ENCODE data around the gene FLOT1.
A peak's percentile ranks its signal among the peaks of the same experiment; 100 is the strongest.

Gene FLOT1

DNA sequence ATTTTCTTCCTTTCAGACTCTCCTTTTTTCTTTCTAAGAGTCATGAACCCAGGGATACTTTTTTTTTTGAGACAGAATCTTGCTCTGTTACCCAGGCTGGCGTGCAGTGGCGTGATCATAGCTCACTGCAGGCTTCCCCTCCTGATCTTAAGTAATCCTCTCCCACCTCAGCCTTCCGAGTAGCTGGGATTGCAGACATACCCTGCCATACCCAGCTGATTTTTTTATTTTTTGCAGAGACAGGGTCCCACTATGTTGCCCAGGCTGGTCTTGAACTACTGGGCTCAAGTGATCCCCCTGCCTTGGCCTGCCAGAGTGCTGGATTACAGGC, 34.6 kb upstream of the FLOT1 start:
- no peak for DNase-seq
- Histone ChIP-seq H3K27me3 (replicated peaks) (no peaks in the 10 kb centered on the region), H3K4me3 (ENCODE audit: low read depth, low read length) (no peak overlapping the region), H3K27ac (no peak overlapping the region), H3K36me3 (replicated peaks) (no peaks in the 10 kb centered on the region)
- TF ChIP-seq, protein P1, sequence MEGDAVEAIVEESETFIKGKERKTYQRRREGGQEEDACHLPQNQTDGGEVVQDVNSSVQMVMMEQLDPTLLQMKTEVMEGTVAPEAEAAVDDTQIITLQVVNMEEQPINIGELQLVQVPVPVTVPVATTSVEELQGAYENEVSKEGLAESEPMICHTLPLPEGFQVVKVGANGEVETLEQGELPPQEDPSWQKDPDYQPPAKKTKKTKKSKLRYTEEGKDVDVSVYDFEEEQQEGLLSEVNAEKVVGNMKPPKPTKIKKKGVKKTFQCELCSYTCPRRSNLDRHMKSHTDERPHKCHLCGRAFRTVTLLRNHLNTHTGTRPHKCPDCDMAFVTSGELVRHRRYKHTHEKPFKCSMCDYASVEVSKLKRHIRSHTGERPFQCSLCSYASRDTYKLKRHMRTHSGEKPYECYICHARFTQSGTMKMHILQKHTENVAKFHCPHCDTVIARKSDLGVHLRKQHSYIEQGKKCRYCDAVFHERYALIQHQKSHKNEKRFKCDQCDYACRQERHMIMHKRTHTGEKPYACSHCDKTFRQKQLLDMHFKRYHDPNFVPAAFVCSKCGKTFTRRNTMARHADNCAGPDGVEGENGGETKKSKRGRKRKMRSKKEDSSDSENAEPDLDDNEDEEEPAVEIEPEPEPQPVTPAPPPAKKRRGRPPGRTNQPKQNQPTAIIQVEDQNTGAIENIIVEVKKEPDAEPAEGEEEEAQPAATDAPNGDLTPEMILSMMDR (IDR thresholded peaks at IDR 0.05; ENCODE audit: low read depth, low read length, missing control alignments), result no peak
- in situ Hi-C loops (cut with HindIII; ENCODE audit: low pct_ligation_motif_present, low sequenced_read_pairs), result no loop called here

DNA sequence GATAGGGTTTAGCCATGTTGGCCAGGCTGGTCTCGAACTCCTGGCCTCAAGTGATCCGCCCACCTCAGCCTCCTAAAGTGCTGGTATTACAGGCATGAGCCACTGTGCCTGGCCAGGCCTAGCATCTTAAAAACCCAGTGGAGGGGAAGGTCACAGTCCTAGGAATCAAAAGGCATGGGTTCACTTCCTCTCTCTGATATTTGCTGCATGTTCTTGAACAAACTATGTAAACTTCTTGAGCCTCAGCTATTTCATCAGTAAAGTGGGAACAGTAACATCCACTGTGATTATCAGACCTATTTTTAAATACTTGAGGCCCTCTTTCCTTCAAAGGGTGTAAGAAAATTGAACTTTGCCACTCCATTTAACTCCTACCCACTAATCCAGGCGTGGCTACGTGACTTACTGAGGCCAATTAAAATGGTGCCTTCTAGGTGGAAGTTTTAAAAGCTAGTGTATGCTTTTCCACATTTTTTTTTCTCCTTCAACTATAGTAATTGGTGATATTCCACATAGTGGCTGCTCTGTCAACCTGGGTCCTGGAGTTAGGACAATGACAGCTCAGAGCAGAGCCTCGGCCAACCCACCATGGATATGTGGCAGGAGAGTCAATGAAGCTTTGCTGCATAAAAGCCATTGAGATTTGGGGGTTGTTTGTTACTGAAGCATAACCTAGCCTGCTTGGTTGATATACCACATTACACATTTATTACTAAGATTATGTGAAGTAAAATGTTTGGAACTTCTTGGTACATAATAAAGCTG, 34.1 kb upstream of the FLOT1 start:
- Histone ChIP-seq H3K36me3 (replicated peaks) (no peaks in the 10 kb centered on the region), H3K27ac (no peak overlapping the region), H3K27me3 (replicated peaks) (no peaks in the 10 kb centered on the region), H3K4me3 (ENCODE audit: low read depth, low read length) (no peak overlapping the region)
- in situ Hi-C loops (cut with HindIII; ENCODE audit: low pct_ligation_motif_present, low sequenced_read_pairs), result no loop called here
- no peak for DNase-seq
- TF ChIP-seq, protein P1 (IDR thresholded peaks at IDR 0.05; ENCODE audit: low read depth, low read length, missing control alignments), result no peak

GRCh38 chr6:30775104-30775503, 32.6 kb upstream of the FLOT1 start:
- in situ Hi-C loops (cut with HindIII; ENCODE audit: low pct_ligation_motif_present, low sequenced_read_pairs), result no loop called here
- TF ChIP-seq, protein P1 (IDR thresholded peaks at IDR 0.05; ENCODE audit: low read depth, low read length, missing control alignments), result no peak
- no peak overlapping the region for H3K4me3 ChIP-seq (ENCODE audit: low read depth, low read length)
- no peaks in the 10 kb centered on the region for H3K36me3 ChIP-seq (replicated peaks)
- no peak overlapping the region for H3K27ac ChIP-seq
- no peaks in the 10 kb centered on the region for H3K27me3 ChIP-seq (replicated peaks)
- DNase-seq, result no peak

DNA sequence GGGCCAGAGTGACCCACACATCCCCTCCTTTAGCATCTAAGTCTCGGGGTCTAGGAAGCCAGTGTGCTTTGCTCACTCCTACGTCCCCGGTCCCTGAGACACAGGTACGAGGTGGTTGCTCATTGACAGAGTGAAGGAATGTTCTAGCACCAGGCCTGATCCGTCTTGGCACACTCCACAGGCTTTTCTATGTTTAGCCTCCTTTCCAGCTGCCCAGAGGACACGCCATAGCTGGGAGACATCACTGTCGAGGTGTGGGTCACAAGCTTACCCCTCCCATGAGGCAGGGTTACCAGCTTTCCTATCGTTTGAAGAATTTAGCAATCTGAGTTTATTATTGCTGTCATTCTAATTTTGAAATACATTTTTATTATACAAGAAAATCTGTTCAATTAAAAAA, 32.2 kb upstream of the FLOT1 start:
- TF ChIP-seq, protein P1 (IDR thresholded peaks at IDR 0.05; ENCODE audit: low read depth, low read length, missing control alignments), result no peak
- Histone ChIP-seq H3K4me3 (ENCODE audit: low read depth, low read length) (no peak overlapping the region), H3K27me3 (replicated peaks) (no peaks in the 10 kb centered on the region), H3K27ac (no peak overlapping the region), H3K36me3 (replicated peaks) (no peaks in the 10 kb centered on the region)
- DNase-seq, result no peak
- in situ Hi-C loops (cut with HindIII; ENCODE audit: low pct_ligation_motif_present, low sequenced_read_pairs), result no loop called here

GRCh38 chr6:30770592-30770991, 28.1 kb upstream of the FLOT1 start:
- Histone ChIP-seq H3K27me3 (replicated peaks) (no peaks in the 10 kb centered on the region), H3K27ac (peak overlapping the region; percentile 98), H3K4me3 (ENCODE audit: low read depth, low read length) (no peak overlapping the region), H3K36me3 (replicated peaks) (no peaks in the 10 kb centered on the region)
- TF ChIP-seq, protein P1 (IDR thresholded peaks at IDR 0.05; ENCODE audit: low read depth, low read length, missing control alignments), result no peak
- no peak for DNase-seq
- in situ Hi-C loops (cut with HindIII; ENCODE audit: low pct_ligation_motif_present, low sequenced_read_pairs), result no loop called here

Measured in brain microvascular endothelial cell (primary cell).